ENCODE results near the gene SLC39A1. TPM values are rescaled to one million over a fixed set of nuclear protein-coding genes. Genes with fewer than 3 reads are reported as not detected.

The SLC39A1 gene
- total RNA-seq, 2 experiments from 2014 or later = 41.6 to 44.2 TPM

DNA sequence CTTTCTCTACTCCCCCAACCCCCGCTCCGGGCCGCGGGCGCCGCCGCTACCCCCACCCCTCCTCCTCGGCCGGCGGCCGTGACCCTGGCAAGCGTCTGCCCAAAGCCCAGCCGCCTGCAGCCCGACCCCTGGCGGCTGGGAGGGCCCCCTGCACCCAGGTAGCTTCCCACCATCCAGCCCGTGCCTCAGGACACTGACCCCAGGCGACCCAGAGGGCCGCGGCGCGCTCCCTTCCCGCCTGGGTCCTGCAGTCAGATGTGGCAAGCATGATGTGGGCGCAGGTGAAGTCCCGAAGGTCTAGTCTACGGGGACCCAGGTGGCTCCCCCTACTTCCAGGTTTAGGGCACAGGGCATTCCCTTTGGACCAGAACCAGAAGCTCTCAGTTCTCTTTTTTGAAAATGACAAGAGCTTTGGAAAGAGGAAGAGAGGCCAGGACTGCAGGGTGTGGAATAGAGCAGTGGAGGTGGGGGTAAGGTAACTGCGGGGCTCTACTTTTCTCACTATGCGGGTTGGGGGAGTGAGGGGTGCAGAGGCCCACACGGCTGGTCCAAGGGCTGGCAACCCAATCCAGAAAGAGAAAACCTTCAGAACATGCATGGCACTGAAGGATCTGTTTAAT is 16.6 kb downstream of the SLC39A1 start, which contains the start of gene DENND4B:
TSS of gene DENND4B (minus strand) at position 97 of the 620 bp plus-strand sequence. CDS start 2,344 bp downstream, outside the sequence.
- Histone ChIP-seq H3K4me3 (ENCODE audit: low read depth, low read length, poor library complexity, severe bottlenecking) (peak within 1 kb of the TSS; percentile 86), H2AFZ (ENCODE audit: low read length) (peak within 1 kb of the TSS; percentile 27; the same call in 1 of the 2 replicates), H3K9me3 (ENCODE audit: low read length) (no peaks in the 10 kb centered on the region), H3K79me2 (ENCODE audit: insufficient read depth, low read depth, low read length) (peaks cover 20% of the 10 kb centered on the region), H3K4me2 (ENCODE audit: low read length) (peak within 1 kb of the TSS; percentile 96), H3K27ac (ENCODE audit: low read depth, low read length, poor library complexity, severe bottlenecking) (peak within 1 kb of the TSS; percentile 92), H3K4me1 (ENCODE audit: insufficient read depth, low read length, poor library complexity, severe bottlenecking) (peaks cover 35% of the 10 kb centered on the region), H3K9me2 (ENCODE audit: insufficient read depth, low read length) (no peaks in the 10 kb centered on the region), H4K20me1 (ENCODE audit: insufficient read depth, low read length) (no peaks in the 10 kb centered on the region), H3K36me3 (ENCODE audit: insufficient read depth, low read length) (peaks cover 74% of the 10 kb centered on the region)
- TSS peak; percentile 76 for BruUV-seq (replicated peaks)
- TF ChIP-seq, protein P1, sequence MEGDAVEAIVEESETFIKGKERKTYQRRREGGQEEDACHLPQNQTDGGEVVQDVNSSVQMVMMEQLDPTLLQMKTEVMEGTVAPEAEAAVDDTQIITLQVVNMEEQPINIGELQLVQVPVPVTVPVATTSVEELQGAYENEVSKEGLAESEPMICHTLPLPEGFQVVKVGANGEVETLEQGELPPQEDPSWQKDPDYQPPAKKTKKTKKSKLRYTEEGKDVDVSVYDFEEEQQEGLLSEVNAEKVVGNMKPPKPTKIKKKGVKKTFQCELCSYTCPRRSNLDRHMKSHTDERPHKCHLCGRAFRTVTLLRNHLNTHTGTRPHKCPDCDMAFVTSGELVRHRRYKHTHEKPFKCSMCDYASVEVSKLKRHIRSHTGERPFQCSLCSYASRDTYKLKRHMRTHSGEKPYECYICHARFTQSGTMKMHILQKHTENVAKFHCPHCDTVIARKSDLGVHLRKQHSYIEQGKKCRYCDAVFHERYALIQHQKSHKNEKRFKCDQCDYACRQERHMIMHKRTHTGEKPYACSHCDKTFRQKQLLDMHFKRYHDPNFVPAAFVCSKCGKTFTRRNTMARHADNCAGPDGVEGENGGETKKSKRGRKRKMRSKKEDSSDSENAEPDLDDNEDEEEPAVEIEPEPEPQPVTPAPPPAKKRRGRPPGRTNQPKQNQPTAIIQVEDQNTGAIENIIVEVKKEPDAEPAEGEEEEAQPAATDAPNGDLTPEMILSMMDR (conservative IDR thresholded peaks at IDR 0.05; ENCODE audit: low read length) = peak; percentile 87
- TF ChIP-seq EZH2phosphoT487 (IDR thresholded peaks at IDR 0.05; ENCODE audit: borderline replicate concordance, low read depth, low read length) = no peak
- peak; percentile 90 for DNase-seq (ENCODE audit: low spot score)
- POLR2A ChIA-PET = interaction anchor here (0.8 to 4.2 kb wide), 6 partner anchors 10 to 43 kb away, joined by 3 to 32 read pairs (median 8); partner anchors contain the start of genes CREB3L4 and GATAD2B
- CTCF ChIA-PET (ENCODE audit: unreplicated experiment) = interaction anchor here (1.3 kb wide), 1 partner anchor 20 kb away, joined by 6 read pairs; the partner anchor contains the start of gene CREB3L4
- intact Hi-C loops (cut with micrococcal nuclease; ENCODE audit: unreplicated experiment) = loop anchor here (1.0 to 2.0 kb wide), 4 partner anchors 12 to 149 kb away; partner anchors contain the start of genes CRTC2 and RAB13

DNA sequence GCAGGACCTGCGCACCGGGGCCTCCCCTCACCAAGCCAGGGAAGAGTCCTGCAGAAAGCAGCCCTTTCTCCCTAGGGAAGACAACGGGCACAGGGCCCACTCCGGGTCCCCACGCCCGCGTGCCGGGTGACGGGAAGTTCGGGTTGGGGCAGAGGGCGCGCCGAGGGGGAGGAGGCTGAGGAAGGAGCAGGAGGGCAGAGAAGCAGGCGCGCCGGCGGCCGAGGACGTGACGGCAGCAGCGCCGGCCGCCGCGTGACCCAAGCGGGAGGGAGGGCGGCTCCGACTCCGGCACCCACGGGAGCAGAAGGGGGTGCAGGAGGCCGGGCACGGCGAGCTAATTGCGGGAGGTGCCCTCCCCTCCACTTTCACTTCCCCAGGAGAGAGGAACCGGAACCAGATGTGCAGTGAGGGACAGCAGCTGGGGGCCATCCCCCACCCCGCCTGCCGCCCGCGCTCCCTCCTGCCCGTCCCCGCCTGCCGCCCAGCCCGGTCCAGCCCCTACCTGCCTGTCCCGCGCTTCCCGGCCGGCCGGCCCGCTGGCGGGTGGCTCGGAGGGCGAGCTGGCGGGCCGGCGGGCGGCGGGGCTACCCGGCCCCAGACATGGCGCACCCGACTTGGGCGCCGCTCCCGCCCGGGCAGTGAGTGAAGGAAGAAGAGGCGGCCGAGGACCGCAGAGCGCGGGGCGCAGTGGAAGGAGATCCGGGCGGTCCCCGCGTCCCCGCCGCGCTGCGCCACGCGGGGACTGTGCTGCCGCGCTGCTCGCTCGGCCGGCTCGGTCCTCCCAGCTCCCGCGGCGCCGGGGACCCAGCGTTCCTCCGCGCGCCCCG is 17.3 kb downstream of the SLC39A1 start:
- H3K4me1 ChIP-seq (ENCODE audit: insufficient read depth, low read length, poor library complexity, severe bottlenecking) = peaks cover 35% of the 10 kb centered on the region
- ChIA-PET CTCF (ENCODE audit: unreplicated experiment) (interaction anchor here (1.3 kb wide), 1 partner anchor 21 kb away, joined by 6 read pairs; the partner anchor contains the start of gene CREB3L4), POLR2A (interaction anchor here (0.5 to 4.2 kb wide), 7 partner anchors 10 to 139 kb away, joined by 3 to 32 read pairs (median 9); partner anchors contain the start of genes CREB3L4, GATAD2B and SLC39A1)
- H3K4me2 ChIP-seq (ENCODE audit: low read length) = peak overlapping the region; percentile 96
- no peaks in the 10 kb centered on the region for H3K9me2 ChIP-seq (ENCODE audit: insufficient read depth, low read length)
- H3K79me2 ChIP-seq (ENCODE audit: insufficient read depth, low read depth, low read length) = peaks cover 20% of the 10 kb centered on the region
- peak overlapping the region; percentile 92 for H3K27ac ChIP-seq (ENCODE audit: low read depth, low read length, poor library complexity, severe bottlenecking)
- H3K36me3 ChIP-seq (ENCODE audit: insufficient read depth, low read length) = peaks cover 74% of the 10 kb centered on the region
- TF ChIP-seq EZH2phosphoT487 (IDR thresholded peaks at IDR 0.05; ENCODE audit: borderline replicate concordance, low read depth, low read length) = no peak
- TF ChIP-seq, protein P1 (conservative IDR thresholded peaks at IDR 0.05; ENCODE audit: low read length) = no peak
- H3K4me3 ChIP-seq (ENCODE audit: low read depth, low read length, poor library complexity, severe bottlenecking) = peak overlapping the region; percentile 86
- DNase-seq (ENCODE audit: low spot score) = peak; percentile 96
- H3K9me3 ChIP-seq (ENCODE audit: low read length) = no peaks in the 10 kb centered on the region
- no peaks in the 10 kb centered on the region for H4K20me1 ChIP-seq (ENCODE audit: insufficient read depth, low read length)
- no TSS peak for BruUV-seq (replicated peaks)
- intact Hi-C loops (cut with micrococcal nuclease; ENCODE audit: unreplicated experiment) = loop anchor here (1.0 to 2.0 kb wide), 5 partner anchors 12 to 149 kb away; partner anchors contain the start of genes CRTC2 and RAB13
- peak overlapping the region; percentile 27; the same call in 1 of the 2 replicates for H2AFZ ChIP-seq (ENCODE audit: low read length)
